SK-N-SH treated with all-trans-retinoic acid at 6 μM for 48 hours (cell line): Measurements from ENCODE around the gene OXCT2.
"Not testable (repeated sequence)": the region's sequence is repeated elsewhere in the genome, so short reads cannot be mapped to it uniquely, and the experiment has no call there.

ENCODE experiments used
- BACH2 ChIP-seq: fragments of 250-450 bp; sonication (Bioruptor Pico); IDR thresholded peaks from 2 replicates; pipeline ENCODE4 v1.9.0; 2021; ENCODE audit warnings: mild to moderate bottlenecking, borderline replicate concordance
- ISL1 ChIP-seq: fragments of 250-450 bp; sonication (Bioruptor Pico); IDR thresholded peaks from 2 replicates; pipeline ENCODE4 v2.1.2; 2022; ENCODE audit warnings: mild to moderate bottlenecking, moderate library complexity
- OSR1 ChIP-seq: fragments of 250-450 bp; sonication (Bioruptor Pico); IDR thresholded peaks from 2 replicates; pipeline ENCODE4 v1.8.0; 2022; ENCODE audit warnings: moderate library complexity, mild to moderate bottlenecking, inconsistent platforms
- PPARA ChIP-seq: fragments of 250-450 bp; sonication (Bioruptor Pico); IDR thresholded peaks from 2 replicates; pipeline ENCODE4 v1.5.0; 2020; ENCODE audit warnings: mild to moderate bottlenecking, borderline replicate concordance
- TOX ChIP-seq: fragments of 250-450 bp; sonication (Bioruptor Pico); IDR thresholded peaks from 2 replicates; pipeline ENCODE4 v1.8.0; 2021; ENCODE audit warnings: mild to moderate bottlenecking, moderate library complexity, borderline replicate concordance
- TF ChIP-seq, protein P1 (sequence below): fragments of 250-450 bp; sonication (Bioruptor Pico); IDR thresholded peaks from 2 replicates; pipeline ENCODE4 v1.5.0; 2020; ENCODE audit warnings: mild to moderate bottlenecking, moderate library complexity
- TF ChIP-seq, protein P2 (sequence below): fragments of 250-450 bp; sonication (Bioruptor Pico); IDR thresholded peaks from 2 replicates; pipeline ENCODE4 v1.8.0; 2020; ENCODE audit warnings: mild to moderate bottlenecking, moderate library complexity, borderline replicate concordance

DNA sequence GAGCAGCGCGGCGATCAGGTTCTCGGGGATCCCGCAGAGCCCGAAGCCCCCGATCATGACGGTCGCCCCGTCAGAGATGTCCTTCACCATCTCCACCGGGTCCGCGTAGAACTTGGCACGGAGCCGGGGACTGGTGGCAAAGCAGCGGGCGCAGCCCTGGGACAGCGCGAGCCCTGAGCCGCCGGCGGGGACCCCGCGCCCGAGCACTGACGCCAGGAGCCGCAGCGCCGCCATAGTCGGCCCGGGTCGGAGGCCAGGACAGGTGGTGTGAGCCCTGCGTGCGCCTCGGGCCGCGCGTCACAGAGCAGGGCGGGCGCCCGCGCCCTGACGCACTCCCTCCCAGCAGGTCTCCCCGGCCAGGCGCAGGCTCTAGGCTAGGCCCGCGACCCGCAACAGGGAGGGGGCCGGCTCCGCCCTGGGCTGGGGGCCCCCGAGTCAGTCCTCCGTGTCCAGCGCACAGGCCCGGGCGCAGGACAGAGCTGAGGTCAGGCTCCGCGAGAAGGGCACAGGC lies at the start of gene OXCT2:
- TF ChIP-seq PPARA, OSR1, ISL1, BACH2, TOX (CRISPR knock-in tag): not testable (repeated sequence)
- TF ChIP-seq, protein P1, sequence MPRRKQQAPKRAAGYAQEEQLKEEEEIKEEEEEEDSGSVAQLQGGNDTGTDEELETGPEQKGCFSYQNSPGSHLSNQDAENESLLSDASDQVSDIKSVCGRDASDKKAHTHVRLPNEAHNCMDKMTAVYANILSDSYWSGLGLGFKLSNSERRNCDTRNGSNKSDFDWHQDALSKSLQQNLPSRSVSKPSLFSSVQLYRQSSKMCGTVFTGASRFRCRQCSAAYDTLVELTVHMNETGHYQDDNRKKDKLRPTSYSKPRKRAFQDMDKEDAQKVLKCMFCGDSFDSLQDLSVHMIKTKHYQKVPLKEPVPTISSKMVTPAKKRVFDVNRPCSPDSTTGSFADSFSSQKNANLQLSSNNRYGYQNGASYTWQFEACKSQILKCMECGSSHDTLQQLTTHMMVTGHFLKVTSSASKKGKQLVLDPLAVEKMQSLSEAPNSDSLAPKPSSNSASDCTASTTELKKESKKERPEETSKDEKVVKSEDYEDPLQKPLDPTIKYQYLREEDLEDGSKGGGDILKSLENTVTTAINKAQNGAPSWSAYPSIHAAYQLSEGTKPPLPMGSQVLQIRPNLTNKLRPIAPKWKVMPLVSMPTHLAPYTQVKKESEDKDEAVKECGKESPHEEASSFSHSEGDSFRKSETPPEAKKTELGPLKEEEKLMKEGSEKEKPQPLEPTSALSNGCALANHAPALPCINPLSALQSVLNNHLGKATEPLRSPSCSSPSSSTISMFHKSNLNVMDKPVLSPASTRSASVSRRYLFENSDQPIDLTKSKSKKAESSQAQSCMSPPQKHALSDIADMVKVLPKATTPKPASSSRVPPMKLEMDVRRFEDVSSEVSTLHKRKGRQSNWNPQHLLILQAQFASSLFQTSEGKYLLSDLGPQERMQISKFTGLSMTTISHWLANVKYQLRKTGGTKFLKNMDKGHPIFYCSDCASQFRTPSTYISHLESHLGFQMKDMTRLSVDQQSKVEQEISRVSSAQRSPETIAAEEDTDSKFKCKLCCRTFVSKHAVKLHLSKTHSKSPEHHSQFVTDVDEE (CRISPR knock-in tag), result not testable (repeated sequence)
- TF ChIP-seq, protein P2, sequence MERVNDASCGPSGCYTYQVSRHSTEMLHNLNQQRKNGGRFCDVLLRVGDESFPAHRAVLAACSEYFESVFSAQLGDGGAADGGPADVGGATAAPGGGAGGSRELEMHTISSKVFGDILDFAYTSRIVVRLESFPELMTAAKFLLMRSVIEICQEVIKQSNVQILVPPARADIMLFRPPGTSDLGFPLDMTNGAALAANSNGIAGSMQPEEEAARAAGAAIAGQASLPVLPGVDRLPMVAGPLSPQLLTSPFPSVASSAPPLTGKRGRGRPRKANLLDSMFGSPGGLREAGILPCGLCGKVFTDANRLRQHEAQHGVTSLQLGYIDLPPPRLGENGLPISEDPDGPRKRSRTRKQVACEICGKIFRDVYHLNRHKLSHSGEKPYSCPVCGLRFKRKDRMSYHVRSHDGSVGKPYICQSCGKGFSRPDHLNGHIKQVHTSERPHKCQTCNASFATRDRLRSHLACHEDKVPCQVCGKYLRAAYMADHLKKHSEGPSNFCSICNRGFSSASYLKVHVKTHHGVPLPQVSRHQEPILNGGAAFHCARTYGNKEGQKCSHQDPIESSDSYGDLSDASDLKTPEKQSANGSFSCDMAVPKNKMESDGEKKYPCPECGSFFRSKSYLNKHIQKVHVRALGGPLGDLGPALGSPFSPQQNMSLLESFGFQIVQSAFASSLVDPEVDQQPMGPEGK, result not testable (repeated sequence)
